AML-193 (cell line): ENCODE results near the gene MAG.
"Not testable (repeated sequence)": the region's sequence is repeated elsewhere in the genome, so short reads cannot be mapped to it uniquely, and the experiment has no call there.

ENCODE experiments used
- DNase-seq, 2 experiments: peaks; one replicate each; lab custom pipeline; 2025; lab: John Stamatoyannopoulos, UW

The MAG gene

DNA sequence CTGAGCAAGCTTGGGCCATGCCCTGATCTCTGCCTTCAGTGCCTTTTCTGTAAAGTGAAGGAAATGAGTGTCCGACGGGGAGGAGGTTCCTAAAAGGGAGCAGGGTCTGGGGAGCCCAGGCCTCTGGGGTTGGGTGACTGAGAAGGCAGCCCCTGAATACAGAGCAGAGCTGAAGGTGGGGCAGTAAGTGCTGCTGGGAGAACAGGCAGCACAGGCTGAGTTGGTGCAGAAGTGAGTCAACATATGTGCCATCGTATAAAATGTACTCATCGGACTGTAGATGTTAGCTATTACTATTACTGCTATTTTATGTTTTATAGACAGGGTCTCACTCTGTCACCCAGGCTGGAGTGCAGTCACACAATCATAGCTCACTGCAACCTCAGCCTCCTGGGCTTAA lies 10.7 kb upstream of the MAG start:
- DNase-seq: no peak

DNA sequence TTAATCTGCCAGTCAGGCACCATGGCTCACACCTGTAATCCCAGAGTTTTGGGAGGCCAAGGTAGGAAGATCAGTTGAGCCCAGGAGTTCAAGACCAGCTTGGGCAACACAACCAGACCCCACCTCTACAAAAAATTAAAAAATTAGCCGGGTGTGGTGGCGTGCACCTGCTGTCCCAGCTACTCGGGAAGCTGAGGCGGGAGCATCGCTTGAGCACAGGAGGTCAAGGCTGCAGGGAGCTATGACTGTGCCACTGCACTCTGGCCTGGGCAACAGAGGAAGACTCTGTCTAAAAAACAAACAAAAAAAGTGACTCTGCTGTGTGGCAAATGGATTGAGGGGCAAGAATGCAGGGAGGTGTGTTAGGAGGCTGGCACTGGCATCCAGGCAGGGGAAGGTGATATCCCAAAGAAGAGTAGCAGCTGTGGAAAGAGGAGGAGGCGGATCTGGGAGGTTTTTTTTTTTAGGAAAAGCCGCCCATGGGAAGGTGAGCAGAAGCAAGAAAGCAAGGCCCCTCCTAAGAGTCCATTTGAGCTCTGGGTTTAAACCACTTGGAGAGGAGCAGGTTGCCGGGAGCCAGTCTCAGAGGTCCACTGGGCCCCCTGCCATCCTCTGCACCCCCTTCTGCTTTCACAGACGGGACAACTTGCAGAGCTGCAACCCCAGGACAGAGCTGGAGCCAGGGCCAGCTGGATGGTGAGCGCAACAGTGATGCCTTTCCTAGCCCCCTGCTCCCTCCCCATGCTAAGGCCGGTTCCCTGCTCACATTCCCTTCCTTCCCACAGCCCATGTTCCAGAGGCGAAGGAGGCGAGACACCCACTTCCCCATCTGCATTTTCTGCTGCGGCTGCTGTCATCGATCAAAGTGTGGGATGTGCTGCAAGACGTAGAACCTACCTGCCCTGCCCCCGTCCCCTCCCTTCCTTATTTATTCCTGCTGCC lies 7.5 kb upstream of the MAG start:
- DNase-seq: no peak

DNA sequence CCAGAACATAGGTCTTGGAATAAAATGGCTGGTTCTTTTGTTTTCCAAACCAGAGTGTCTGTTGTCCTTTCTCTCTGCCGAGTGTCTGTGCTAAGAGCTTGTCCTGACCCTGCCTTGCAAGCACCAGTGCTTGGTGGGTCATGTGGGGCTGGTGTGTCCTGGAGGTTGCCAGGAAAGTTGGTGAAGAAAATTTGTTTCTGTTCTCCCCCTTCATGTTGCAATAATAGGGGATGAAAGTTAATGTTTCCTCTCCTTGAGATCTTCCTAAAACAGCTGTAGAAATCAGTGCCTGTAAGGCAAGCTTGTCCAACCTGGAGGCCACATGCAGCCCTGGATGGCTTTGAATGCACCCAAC lies 6.9 kb upstream of the MAG start:
- no peak for DNase-seq

DNA sequence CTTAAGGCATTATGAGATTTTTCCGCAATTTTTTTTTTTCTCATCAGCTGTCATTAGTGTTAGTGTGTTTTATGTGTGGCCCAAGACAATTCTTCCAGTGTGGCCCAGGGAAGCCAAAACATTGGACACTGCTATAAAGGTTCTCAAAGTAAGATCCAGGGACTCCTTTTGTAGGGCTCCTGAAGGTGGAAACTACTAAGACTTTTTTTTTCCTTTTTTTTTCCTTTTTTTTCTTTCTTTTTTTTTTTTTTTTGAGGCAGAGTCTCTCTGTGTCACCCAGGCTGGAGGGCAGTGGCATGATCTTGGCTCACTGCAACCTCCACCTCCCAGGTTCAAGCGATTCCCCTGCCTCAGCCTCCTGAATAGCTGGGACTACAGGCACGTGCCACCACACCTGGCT lies 6.5 kb upstream of the MAG start:
- DNase-seq: not testable (repeated sequence)

DNA sequence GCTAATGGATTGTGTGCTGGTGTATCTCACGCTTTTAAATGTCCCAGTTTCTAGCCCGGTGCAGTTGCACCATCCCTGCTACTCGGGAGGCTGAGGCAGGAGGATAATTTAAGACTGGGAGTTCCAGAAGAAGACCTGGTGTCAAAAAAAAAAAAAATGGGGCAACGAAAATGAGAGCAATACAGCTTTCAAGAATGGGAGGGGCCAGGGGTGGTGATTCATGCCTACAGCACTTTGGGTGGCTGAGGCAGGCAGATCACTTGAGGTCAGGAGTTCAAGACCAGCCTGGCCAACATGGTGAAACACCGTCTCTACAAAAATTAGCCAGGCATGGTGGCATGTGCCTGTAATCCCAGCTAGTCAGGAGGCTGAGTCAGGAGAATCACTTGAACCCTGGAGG lies 5.9 kb upstream of the MAG start:
- not testable (repeated sequence) for DNase-seq

DNA sequence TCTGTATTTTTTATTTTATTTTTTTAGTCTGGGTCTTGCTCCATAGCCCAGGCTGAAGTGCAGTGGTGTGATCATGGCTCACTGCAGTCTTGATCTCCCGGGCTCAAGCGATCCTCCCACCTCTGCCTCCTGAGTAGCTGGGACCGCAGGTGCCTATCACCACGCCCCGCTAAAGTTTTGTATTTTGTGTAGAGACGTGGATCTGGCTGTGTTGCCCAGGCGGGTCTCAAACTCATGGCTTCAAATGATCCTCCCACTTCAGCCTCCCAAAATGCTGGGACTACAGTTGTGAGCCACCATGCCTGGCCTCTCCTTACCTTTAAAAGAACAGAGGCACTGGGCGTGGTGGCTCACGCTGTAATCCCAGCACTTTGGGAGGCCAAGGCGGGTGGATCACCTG lies 4.2 kb upstream of the MAG start:
- DNase-seq: no peak

DNA sequence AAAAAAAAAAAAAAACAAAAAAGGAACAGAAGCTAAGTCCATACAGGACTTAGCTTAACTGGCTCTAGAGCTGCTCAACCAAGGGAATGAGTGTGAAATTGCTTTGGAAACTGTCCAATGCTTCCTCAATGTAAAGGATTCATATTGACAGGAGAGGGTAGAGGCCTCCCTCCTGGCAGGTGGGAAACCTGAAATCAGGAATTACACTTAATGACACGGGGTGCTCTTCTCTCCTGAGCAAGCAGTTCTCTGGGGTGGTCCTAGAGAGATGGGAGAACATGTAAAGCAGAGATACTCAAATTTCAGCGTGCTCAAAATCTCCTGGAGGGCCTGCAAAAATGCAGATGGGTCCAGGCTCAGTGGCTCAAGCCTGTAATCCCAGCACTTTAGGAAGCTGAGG lies 3.6 kb upstream of the MAG start:
- DNase-seq: no peak

DNA sequence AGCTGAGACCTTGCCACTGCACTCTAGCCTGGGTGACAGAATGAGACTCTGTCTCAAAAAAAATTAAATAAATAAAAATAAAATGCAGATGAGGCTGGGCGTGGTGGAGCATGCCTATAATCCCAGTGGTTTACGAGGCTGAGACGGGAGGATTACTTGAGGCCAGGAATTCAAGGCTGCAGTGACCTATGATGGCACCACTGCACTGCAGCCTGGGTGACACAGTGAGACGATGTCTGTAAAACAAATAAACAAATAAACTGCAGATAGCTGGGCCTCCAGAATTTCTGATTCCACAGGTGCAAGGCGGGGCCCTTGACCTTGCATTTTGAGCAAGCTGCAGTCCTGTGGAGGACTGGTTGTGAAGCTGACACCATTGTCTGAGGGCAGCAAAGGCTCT lies 3.1 kb upstream of the MAG start:
- DNase-seq: no peak

DNA sequence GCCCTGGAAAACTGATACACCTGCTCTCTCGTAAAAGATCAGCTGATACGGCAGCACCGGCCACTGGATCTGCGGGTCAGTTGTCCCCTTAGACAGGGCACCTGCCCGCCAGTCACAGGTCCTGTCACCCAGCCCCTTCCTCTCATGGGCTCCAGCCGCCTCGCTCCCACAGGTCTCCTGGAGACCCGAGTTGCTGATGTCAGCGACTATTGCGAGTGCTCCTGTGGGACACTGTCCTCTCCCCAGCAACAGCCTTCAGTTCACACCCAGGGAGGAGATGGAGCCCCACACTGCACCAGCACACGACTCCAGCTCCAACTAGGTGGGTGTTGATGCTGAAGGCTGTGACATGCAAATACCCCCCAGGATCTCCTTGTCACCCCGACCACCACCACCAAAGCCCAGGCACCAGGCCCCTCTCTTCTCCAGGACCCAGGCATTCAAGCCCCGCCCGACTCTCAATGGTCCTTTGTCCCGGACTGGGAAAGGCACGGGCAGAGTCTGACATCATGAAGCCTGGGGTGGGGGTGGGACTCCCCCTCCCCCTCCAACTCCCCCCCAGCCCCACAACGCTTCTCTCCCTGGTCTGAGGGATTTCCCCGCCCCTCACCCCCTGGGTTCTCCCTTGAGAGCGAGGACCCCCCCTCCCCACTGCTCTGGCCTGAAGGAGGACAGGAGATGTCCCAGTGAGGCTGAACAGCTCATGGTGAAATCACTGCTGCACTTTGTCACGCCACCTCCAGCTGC lies 1.4 kb upstream of the MAG start:
- DNase-seq: no peak

DNA sequence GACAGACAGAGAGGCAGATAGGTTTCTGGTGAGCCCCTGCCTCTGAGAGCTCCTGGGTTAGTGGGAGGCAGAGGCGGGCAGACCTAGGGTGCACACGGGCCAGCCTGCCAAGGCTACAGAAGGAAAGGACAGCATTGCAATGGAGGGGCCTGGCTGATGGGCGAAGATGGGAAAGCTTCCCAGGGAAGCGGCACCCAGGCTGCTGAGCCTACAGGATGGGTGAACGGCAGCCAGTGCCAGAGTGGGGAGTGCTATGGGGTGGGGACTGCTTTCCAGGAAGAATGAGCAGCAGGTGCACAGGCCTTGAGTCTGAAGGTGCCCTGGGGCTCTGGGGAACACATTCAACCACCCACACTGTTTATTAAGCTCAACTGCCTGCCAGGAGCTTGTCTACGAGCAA lies 702 bp upstream of the MAG start:
- DNase-seq: no peak

DNA sequence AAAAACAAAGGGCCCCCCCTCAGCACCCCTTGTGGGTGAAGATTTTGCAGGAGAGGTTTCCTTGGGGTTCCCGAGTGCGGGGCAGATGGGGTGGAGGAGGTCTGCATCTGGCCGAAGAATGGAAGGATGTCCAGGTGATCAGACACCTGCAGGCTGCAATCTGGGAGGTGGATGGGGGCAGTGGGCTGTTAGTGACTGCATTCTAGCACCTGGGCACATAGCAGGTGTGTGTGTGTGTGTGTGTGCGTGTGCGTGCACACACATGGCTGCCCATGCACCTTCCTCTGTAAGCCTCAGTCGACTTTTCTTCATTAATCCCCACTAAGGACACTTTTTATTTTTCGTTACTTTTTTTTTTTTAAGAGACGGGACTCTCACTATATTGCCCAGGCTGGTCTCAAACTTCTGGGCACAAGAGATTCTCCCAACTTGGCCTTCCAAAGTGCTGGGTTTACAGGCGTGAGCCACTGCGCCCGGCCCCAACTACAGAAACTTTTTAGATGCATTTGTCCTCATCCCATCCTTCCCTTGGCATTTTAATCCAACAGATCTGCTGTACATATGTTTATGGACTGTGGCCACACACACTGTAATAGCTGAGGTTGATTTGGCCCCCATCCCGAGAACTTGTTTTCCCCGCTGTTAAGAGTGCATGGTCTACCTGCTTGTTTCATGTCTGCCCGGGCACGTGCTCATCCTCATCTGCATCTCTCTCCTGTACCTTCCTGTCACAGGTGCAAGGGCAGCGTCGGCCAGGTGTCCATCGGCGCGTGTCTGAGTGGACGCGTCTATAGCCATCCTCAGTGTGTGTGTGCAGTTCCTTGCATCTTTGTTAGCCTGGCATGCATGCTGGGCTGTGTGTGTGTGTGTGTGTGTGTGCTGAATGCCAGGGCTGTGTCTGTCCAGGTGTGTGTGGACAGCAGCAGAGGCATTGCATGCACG lies 731 bp downstream of the MAG start:
- no peak for DNase-seq

DNA sequence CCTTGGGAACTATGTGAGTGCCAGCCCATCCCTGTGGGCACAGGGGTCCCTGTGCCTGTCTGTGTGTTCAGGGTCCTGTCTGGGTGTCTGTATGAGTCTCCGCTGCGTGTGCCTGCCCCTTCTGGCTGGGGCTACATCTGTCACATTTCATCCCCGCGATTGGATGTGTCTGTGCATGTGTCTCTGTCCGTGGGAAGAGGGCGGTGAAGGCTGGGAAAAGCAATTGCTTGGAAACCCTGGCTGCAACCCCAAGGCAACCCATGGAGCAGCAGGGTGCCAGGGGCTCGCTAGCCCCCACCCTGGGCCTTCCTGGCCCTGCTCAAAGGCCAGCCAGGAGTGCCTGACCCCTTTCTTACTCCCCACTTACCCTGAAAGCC lies 1.4 kb downstream of the MAG start:
- no peak for DNase-seq

DNA sequence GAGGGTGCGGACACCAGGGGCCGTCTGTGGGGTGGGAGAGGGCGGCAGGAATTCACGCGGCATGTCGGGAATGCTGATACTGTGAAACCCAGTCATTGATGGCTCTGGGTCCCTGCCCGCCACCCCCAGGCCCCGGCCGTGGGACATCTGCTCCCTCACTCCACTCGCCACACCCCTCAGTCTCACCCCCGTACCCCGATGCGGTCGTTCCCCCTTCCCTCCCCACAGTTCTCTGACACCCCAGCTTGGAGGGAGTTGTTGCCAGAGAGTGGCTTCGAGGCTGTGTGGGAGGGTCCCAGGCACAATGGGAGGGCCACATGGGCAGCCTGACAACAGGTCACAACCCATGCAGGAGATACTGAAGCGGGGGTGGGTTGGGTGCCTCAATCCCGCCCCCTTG lies 1.8 kb downstream of the MAG start:
- no peak for DNase-seq

DNA sequence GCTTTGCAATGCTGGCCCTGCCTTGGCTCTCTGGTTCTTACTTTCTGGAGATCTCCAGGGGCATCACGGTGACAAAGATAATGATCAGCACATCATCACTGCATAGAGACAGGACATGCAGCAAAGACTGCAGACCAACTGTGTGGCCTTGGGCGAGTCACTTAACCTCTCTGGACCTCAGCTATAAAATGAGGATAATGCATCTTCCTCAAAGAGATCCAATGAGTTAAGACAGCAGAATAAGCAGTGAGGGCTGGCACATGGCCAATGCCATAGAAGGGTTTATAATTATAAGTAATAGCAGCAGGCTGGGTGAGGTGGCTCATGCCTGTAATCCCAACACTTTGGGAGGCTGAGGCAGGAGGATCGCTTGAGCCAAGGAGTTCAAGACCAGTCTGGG lies 2.4 kb downstream of the MAG start:
- DNase-seq: no peak

DNA sequence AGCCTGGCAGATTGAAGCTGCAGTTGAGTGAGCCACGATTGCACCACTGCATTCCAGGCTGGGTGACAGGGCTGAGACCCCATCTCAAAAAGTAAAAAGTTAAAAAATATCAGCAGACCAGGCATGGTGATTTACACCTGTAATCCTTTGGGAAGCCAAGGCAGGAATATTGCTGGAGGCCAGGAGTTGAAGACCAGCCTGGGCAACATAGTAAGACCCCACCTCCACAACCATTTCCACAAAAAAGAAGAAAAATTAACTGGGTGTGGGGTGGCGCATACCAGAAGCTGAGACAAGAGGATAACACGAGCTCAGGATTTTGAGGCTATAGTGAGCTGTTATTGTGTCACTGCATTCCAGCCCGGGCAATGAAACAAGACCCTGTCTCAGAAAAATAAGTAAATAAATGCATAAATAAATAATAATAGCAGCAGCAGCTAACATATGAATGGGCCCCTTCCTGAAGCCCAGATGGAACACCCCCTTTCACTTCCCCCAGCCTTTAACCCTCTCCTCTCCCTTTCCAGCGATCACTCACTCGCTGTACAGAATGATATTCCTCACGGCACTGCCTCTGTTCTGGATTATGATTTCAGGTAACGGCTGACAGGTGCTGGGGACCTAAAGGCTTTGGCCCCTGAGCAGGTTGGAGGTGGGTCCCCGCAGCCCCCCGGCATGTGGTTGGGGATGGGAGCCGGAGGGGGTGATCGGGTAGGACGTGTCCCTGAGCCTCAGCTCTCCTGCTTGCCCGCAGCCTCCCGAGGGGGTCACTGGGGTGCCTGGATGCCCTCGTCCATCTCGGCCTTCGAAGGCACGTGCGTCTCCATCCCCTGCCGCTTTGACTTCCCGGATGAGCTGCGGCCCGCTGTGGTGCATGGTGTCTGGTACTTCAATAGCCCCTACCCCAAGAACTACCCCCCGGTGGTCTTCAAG lies 3.2 kb downstream of the MAG start:
- no peak for DNase-seq

DNA sequence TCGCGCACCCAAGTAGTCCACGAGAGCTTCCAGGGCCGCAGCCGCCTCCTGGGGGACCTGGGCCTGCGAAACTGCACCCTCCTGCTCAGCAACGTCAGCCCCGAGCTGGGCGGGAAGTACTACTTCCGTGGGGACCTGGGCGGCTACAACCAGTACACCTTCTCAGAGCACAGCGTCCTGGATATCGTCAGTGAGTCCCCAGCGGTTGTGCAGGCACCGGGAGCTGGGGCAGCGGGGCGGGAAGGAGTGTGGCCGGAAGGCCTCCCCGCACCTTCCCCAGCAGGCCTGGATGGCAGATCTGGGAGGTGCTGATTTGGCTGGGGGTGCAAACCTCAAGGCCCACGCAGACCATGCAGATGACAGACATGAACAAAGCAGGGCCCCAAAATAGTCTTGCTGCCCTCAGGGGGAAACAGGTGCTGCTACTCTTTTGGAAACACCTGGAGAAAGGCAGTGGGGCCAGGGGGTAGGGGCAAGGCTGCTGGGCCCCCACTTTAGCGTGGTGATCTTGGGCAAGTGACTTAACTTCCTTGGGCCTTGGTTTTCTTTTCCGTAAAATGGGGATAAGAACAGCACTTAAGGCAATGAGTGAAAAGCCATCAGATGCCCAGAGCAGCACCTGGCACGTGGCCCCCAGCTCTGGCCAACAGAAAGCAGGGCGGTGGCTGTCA lies 4.0 kb downstream of the MAG start:
- DNase-seq: no peak

DNA sequence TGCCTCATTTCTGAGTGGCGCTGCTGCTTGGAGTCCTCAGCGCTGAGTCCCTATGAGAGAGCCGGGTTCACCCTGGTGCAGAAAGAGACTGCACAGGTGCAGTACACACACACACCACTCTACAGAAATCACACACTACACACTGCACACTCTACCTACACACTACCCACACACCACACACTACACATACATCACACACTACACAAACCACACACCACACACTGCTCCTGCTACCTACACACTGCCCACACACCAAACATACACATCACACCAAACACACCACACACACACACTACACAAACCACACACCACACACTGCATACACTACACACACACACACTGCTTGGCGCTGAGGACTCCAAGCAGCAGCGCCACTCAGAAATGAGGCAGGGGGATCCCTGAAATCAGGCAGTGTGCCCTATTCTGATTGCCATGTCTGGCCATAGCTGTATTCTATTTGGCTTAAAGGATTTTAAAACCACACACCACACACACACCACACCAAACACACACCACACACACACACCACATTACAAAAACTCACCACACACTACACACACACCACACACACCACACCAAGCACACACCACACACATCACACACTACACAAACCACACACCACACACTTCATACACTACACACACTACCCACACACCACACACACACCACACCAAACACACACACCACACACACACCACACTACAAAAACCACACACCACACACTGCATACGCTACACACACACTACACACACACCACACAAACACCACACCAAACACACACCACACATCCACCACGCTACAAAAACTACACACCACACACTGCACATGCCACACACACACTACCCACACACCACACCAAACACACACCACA lies 4.9 kb downstream of the MAG start:
- DNase-seq: no peak

DNA sequence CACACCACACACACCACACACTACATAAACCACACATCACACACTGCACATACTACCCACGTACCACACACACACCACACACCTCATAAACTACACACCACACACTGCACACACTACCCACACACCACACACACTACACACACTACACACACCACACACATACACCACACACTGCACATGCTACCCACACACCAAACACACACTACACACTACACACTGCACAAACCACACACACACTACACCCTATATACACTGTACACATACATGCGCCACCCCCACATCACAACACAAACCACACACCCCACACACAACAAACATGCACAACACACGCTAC lies 5.5 kb downstream of the MAG start:
- DNase-seq: no peak

DNA sequence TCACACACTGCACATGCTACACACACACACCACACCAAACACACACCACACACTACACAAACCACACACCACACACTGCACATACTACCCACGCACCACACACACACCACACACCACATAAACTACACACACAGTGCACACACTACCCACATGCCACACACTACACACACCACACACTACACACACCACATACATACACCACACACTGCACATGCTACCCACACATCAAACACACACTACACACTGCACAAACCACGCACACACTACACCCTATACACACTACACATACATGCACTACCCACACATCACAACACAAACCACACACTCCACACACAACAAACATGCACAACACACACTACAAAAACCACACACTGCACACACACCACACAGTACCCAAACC lies 6.0 kb downstream of the MAG start:
- no peak for DNase-seq

DNA sequence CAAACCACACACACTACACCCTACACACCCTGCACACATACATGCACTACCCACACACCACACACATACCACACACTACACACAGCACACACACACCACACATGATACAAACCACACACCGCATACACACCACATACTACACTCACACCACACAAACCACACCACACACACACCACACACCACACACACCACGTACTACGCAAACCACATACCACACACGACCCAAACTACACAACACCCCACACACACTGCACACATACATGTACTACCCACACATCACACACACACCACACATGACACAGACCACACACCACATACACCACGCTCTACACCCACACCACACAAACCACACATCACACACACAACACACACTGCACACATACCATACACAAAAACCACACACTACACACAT lies 6.6 kb downstream of the MAG start:
- DNase-seq: no peak
